Right renal pelvis (tissue), 4 donors: ENCODE data around the gene CALY. TPM values are rescaled to one million over a fixed set of nuclear protein-coding genes. Genes with fewer than 3 reads are reported as not detected.
"Not testable (repeated sequence)": the region's sequence is repeated elsewhere in the genome, so short reads cannot be mapped to it uniquely, and the experiment has no call there.

Experiments
- DNase-seq, 4 donors: peaks; one replicate each; pipeline ENCODE4 v3.0.0-alpha.2; 2013; ENCODE audit warnings: low read depth in 4 of 4, low spot score in 3 of 4, missing footprints in 1 of 4
- polyA plus RNA-seq, 4 donors: library from polyadenylated mRNA; unstranded; fragments of 120-200 nt; gene quantifications; one replicate each; pipeline ENCODE4 v1.2.1, GENCODE V29; 2013; ENCODE audit not compliant: insufficient read length in 4 of 4

The CALY gene, protein sequence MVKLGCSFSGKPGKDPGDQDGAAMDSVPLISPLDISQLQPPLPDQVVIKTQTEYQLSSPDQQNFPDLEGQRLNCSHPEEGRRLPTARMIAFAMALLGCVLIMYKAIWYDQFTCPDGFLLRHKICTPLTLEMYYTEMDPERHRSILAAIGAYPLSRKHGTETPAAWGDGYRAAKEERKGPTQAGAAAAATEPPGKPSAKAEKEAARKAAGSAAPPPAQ
- under 1 TPM in 3 of 4 donors, not detected in 1; 0.19 to 0.38 (median 0.21) TPM for polyA plus RNA-seq

DNA sequence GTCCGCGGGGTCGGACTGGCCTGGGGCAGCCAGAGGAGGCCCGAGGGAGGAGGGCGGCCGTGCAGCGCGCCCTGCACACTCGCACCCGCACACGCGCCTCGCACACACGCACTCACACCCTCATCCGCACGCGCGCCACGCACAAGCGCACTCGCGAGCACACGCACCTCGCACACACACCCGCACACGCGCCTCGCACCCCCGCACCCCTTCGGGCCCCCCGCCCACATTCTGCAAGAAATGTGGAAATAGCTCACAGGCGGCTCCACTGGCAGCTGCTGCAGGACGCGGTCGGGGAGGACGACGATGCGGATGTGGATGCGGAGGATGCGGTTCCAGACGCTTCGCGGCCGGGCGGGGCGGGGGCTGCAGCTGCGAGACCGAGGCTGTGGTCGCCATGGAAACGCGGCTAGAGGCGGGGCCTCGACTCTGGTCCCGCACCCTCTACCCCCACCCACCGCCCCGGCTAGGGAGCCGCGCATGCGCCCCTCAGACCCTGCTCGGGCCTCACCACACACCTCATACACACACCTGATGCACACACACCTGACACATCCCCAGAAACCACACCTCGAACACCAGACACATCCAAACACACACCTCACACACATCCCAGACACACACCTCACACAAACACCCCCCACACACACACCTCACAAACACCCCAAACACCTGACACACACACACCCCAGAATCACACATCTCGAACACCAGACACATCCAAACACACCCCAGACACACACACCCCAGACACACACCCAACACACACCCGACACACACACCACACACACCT lies at the start of gene CALY:
Gene CALY (minus strand): TSS at position 320 of the 793 bp plus-strand sequence. CDS start 7,907 bp downstream, outside the sequence.
- DNase-seq: no peak

DNA sequence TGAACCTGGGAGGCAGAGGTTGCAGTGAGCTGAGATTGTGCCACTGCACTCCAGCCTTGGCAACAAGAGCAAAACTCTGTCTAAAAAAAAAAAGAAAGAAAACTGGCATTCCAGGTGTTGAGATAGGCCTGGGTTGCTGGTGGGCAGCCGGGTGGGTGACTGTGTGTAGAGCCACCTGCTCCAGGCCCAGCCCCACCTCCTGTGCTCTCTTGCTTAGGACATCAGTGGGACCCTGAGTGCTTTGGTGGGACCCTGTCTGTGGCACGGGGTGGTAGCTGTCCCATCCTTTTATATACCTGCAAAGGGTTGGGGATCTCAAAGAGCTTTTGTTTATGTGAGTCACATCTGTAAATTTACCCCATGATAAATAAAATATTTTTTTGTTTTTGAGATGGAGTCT lies 48.5 kb upstream of the CALY start:
- no peak for DNase-seq

DNA sequence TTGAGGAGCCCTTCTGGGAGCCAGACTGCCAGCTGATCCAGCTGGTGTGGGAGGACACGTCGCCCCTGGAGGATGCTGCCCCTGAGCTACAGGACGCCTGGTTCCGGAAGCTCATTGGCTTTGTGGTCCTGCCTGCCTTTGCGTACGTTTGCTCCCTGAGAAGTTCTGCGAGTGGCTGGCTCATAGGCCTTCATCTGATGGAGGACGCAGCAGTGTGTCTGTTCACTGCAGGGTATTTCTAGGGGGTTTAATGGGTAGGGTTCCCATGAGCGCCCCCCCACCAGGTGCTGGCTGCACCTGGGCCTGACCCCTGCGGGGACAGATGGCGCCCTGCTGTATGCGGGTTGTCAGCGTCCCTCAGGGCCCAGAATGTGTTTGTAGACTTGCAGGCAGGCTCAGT lies 47.4 kb upstream of the CALY start:
- DNase-seq: no peak

DNA sequence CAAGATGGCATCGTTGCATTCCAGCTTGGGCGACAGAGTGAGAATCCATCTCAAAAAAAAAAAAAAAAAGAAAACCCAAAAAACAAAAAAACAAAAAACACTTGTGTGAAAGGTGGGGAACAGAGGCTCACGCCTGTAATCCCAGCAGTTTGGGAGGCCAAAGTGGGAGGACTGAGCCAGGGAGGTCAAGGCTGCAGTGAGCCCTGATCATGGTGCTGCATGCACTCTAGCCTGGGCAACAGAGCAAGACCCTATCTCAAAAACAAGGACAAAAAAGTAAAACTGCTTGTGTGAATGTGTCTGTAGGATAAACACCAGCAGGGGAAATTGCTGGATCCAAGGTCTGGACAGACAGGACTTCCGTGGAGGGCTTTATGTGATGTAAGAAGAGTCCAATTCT lies 46.9 kb upstream of the CALY start:
- no peak for DNase-seq

DNA sequence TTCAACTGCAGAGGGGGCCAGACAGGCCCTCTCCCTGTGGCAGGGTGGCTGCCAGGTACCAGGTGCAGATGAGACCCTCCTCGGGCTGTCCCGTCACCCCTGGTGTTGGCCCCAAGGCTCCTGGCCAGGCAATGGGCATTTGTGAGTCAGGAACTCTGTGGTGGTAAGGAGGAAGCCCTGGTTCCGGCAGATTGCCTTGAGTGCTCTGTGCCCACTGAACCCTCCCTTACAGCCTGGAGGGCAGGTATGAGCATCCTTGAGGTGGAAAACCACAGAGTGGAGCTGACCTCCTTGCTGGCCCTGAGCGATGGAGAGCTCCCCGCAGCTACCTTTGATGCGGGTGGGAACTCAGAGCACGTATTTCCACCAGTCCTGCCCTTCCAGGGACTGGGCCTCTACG lies 44.3 kb upstream of the CALY start:
- no peak for DNase-seq

DNA sequence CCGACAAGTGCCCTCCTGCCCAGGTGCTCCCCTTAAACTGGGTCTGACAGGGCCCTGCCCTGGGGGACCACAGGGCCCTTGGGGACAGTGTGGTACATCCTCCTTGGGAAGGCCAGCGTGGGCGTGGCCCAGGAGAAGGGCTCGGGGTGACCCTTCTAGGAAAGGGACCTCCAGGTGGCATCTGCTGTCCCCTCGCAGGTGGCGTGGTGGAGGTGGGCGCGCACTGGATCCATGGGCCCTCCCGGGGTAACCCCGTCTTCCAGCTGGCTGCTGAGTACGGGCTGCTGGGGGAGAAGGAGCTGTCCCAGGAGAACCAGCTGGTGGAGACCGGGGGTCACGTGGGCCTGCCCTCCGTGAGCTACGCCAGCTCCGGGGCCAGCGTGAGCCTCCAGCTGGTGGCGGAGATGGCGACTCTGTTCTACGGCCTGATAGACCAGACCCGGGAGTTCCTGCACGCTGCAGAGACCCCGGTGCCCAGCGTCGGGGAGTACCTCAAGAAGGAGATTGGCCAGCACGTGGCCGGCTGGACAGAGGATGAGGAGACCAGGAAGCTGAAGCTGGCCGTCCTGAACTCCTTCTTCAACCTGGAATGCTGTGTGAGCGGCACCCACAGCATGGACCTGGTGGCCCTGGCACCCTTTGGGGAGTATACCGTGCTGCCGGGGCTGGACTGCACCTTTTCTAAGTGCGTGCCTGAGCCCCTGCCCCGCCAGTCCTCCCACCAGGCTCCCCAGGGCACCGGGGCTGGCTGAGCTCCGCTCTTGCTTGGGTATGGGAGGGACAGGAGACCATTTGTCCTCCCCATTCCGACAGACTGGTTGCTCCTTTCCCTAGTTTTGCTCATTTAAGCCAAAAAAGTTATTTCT lies 43.3 kb upstream of the CALY start:
- DNase-seq: no peak

DNA sequence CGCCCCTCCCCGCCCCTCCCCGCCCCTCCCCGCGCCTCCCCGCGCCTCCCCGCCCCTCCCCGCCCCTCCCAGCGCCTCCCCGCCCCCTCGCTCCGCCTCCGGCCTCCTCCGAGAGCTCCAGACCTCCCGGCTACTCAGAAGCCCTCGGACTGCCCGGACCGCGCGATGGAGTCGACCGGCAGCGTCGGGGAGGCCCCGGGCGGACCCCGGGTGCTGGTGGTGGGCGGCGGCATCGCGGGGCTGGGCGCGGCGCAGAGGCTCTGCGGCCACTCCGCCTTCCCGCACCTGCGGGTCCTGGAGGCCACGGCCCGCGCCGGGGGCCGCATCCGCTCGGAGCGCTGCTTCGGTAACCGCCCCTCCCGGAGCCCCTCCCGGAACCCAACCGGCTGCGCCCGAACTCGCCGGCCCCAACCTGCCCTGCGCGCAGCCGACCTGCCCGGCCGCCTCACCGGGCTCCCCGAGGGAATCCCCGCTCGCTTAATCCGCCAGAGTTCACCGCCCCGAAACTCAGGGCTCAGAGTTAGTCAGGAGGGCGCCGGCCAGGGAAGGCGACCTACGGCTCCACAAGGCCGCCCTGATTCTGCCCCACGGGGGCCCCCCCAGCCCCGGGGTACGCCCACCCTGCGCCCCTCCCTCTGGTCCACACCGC lies 42.6 kb upstream of the CALY start, which contains the start of gene PAOX:
Gene PAOX (plus strand): TSS at position 111 of the 649 bp plus-strand sequence. CDS start 55 bp downstream, at position 166.
- DNase-seq: peak in 1 of 4 donors; percentile 48

DNA sequence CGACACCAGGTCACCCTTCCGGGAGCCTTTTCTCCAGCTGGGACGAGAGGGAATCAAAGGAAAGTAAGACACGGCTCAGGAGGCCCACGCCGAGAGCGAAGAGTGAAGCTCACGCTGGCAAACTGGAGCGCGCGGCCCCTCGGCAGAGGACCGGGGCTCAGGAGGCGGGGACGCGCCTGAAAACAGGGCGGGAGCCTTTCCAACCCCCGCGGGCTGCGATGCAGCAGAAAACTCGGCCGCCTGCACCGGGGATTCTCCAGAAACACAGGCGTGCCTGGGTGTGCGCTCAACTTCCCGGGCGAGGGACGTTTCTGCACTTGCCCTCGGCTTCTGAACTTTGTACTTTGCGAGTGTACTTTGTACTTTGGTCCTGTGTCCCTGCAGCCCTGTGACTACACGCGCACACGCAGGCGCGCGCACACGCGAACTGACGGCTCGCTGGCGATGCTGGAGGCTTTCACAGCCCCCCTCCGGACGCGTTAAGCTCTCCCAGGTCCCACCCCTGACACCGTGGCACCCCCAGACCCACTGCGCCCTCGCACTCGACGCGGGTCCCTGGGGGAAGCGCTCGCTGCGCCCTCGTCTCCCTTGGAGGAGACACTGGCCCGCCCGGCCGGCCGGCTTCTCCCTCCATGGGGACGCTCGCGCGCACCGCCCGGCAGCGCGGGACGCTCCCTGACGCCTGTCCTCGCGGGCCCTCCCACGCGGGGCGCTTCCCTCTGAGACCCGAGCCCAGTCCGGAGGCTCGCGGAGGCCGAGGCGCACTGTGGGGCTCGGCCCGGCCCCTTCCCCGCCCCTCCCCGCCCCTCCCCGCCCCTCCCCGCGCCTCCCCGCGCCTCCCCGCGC lies 41.8 kb upstream of the CALY start:
- DNase-seq: peak in 2 of 4 donors; percentile 48 to 65

DNA sequence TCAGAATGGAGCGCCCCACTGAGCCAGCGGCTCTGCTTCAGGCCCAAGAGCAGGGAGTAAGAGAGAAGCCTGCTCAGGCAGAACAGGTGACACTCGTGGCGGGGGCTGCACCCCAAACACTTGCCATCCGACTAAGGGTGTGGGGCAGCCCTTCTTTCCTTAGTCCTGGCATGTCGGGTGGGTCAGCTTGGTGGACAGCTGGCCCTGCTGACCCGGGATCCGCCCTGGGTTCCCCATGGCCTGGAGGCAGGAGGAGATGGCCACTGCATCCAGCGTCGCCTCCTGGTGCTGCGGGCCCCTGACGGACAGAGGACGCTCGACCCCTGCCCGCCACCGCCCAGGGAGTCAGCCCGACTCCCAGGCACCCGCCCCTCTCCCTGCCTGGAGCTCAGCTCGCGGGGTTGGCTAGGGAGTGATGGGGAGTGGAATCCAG lies 41.1 kb upstream of the CALY start:
- DNase-seq: no peak

DNA sequence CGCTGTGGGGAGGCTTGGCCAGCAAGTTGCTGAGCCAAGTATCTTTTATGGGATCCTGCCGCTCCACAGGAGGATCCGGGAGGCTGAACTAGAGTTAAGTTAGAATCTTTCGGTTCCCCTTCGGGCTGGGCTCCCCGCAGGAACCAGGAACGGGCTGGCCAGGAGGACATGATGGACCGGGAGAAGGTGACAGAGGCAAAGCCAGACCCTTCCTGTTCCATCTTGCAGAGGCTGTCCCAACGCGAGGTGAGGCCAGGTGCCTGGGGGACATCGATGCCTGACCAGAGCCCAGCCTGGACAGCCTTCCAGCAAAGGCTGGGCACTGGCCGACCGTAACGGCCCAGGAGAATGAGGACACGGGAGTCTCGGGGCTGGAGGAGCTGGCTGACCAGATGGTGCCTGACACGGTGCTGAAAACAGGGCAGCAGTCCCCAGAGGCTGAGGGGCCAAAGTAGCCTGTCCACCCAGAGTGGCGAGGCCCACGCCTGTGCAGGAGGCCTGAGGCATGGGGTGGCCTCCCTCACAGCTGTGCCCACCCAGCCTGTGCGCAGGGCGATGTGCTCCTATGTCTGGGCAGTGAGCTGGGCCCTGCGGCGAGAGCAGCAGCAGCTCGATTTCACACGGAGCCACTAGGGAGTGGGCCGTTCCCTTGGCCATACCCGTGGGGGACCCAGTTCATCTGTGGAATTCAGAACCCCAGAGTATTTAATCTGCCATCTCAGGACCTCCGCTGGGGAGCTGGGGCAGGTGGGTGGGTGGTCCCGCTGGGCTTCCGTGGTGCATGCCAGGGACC lies 40.5 kb upstream of the CALY start:
- DNase-seq: no peak

DNA sequence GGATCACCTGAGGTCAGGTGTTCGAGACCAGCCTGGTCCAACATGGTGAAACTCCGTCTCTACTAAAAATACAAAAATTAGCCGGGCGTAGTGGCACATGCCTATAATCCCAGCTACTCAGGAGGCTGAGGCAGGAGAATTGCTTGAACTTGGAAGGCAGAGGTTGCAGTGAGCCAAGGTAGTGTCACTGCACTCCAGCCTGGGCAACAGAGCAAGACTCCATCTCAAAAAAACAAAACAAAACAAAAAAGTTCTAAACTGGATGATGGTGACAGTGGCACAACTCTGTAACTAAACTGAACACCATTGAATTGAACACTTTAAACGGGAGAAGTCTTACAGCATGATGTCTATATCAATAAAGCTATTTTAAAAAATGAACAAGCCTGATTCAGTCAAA lies 39.5 kb upstream of the CALY start:
- not testable (repeated sequence) for DNase-seq

DNA sequence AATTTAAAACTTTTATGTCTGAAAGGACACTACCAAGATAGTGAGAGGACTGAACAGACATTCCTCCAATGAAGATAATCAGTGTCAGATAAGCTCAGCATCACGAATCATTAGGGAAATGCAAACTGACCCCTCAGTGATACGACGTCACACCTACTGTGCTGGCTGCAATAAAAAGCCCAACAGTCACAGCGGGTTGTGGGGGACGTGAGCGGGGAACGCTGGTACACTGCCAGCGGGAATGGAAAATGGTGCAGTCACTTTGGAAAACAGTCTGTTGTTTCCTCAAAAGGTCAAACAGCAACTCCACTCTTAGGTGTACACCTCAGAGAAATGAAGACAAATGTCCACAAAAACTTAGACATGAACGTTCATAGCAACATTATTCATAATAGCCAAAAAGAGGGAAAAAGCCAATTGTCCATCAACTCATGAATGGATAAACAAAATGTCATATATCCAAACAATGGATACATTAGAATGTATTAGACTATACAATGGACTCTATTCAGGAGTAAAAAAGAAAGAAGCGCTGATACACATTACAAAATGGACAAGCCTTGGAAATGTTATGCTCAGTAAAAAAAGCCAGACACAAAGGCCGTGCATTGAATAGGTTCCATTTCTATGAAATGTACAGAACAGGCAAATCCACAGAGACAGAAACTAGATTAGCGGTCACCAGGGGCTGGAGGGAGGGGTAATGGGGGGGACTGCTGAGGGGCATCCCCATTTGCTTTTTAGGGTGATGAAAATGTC lies 38.8 kb upstream of the CALY start:
- DNase-seq: no peak

DNA sequence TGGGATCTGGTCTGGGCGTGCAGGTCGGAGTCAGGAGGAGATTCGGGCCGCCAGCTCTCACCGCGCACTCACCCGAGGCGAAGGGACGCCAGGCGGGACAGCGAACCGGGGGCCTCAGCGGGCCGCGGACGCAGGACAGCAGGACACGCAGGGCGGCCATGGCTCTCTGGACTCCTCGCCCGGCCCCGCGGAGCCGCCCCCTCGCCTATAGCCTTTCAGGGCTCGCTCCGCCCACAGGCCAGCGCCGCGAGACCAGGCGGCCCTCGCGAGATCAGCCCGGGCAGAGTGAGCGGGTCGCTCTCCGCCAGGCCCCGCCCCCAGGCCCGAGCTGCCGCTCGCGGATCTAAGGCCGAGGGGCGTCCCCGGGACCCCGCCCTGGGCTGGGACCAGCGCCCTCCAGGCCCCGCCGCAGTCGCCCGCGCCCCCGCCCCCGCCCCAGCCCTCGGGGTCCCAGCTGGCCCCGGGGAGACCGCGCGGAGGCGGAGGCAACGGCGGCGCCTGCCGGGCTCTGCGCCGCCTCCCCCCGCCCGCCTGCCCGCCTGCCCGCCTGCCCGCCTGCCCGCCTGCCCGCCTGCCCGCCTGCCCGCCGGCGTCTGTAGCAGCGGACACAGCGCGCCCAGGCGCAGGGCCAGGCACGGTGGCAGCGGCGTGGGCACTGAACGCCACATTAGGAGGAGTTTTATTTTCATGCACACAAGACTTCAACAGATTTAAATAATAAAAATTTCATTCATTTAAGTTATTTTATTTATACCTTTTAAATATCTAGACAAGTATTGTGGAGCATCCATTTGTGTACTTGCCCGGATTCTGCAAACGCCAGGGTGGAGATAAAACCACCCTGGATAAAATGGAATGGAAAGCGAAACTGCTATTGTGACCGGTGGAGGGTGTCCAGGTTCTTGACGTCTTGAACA lies 36.7 kb upstream of the CALY start, which contains the start of gene ECHS1:
Gene ECHS1 (minus strand): TSS at position 181 of the 917 bp plus-strand sequence. CDS start 21 bp downstream, at position 160.
- peak; percentile 86 to 92 (median 90) for DNase-seq

DNA sequence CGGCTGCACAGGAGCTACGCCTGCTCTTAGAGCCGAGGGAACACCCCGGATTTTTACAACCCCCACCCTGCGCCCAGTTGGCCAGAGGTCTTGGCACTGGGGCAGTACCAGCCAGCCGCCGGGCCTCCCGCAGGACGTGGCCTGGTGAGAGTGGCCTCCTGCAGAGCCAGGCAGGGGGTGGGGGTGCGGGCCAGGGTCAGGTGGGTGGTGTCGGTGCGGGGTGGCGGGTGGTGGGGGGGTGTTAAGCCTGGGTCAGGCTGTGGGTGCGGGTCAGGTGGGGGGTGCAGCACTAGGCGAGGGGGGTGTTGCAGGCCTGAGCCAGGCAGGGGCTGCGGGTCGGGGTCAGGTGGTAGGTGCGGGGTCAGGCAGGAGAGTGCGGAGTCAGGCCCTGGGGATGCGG lies 35.8 kb upstream of the CALY start:
- no peak for DNase-seq

DNA sequence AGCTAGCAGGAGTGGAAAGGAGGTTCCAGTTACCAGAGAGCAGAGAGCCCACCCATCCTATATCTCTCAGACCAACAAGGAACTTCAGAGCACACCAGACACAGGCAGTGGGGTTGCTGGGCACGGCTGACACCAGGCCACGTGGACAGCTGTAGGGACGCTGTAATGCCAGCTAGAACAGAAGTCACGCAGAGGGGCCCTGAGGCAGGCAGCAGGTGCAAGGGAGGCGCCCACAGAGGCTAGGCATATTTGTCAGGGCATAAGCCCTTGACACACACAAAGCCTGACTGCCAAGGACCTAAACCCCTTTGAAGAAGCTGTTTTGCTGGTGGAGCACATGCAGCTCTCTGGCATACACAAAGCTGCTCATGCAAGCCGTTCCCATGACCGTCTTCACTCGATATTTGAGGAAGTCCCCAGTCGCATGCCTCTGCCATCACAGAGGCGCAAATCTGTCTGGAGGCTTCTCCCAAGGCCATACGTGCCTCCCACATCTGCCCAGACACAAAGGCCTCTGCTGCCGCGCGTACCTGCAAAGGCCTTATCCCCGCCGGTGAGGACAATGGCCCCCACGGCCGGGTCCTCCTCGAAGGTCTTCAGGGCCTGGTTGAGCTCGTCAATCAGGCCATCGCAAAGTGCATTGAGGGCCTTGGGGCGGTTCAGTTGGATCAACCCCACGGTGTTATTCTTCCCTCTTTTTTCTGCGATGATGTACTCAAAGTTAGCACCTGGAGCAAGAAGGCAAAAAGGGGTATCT lies 33.5 kb upstream of the CALY start:
- DNase-seq: no peak

DNA sequence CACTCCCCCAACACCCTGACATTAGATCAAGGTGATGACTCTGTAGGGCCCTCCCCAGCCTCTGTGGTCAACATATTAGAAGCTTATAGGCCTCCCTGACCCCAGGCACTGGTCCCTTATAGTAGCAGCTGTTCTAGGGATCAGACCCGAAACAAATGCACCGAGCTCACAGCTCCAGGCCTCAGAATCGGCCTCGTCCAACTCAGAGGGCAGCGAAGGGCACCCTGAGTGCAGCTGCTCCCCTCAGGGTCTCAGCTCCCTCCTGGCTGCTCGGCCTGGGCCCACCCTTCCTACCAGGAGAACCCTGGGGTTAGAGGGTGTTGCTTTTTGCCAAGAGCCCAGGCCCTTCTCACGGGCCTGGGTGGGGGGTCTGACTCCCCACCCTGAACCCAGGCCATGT lies 31.5 kb upstream of the CALY start:
- DNase-seq: no peak
